ENCODE measurements around the gene DHDDS. TPM values are rescaled to one million over a fixed set of nuclear protein-coding genes. Genes with fewer than 3 reads are reported as not detected.

DHDDS gene
- total and polyA plus RNA-seq, 2 of the 13 experiments (the other 11 are each of a cell fraction or from before 2014, with no cell fraction given): 18.9 to 28.3 TPM

GRCh38 chr1:26472320-26472900 lies 40.3 kb downstream of the DHDDS start, which contains the start of gene HMGN2 (continued):
- TF ChIP-seq ZNF562 (CRISPR knock-in tag; IDR thresholded peaks at IDR 0.05; ENCODE audit: borderline replicate concordance): no peak
- TF ChIP-seq ARNT2 (CRISPR knock-in tag; IDR thresholded peaks at IDR 0.05; ENCODE audit: low read depth): 0 out of 2 replicates have a peak, but pooled peaks have one; percentile 30
- TF ChIP-seq RAD51 (IDR thresholded peaks at IDR 0.05; ENCODE audit: borderline replicate concordance): peak; percentile 46; the same call in 1 of the 2 replicates
- no peak for TF ChIP-seq CENPX (CRISPR knock-in tag; IDR thresholded peaks at IDR 0.05)
- no peak; the same call in 1 of the 2 replicates for TF ChIP-seq ZFP91 (CRISPR knock-in tag; IDR thresholded peaks at IDR 0.05; ENCODE audit: borderline replicate concordance)
- TF ChIP-seq MAX (IDR thresholded peaks at IDR 0.05): no peak
- peak; percentile 41; the same call in 1 of the 2 replicates for TF ChIP-seq ZNF263 (CRISPR knock-in tag; IDR thresholded peaks at IDR 0.05)
- 0 out of 2 replicates have a peak, but pooled peaks have one; percentile 45 for TF ChIP-seq ZSCAN20 (CRISPR knock-in tag; IDR thresholded peaks at IDR 0.05; ENCODE audit: borderline replicate concordance)
- no peak for TF ChIP-seq MEF2D (CRISPR knock-in tag; IDR thresholded peaks at IDR 0.05)
- TF ChIP-seq AHR (CRISPR knock-in tag; IDR thresholded peaks at IDR 0.05): peak; percentile 25; the same call in 1 of the 2 replicates
- TF ChIP-seq CSRNP2 (CRISPR knock-in tag; conservative IDR thresholded peaks at IDR 0.05; ENCODE audit: low read depth): no peak
- peak; percentile 36 for TF ChIP-seq AGO1 (IDR thresholded peaks at IDR 0.05; ENCODE audit: low read depth, low read length, poor library complexity, severe bottlenecking)
- TF ChIP-seq RNF219 (CRISPR knock-in tag; IDR thresholded peaks at IDR 0.05): no peak
- no peak for TF ChIP-seq ZNF747 (CRISPR knock-in tag; IDR thresholded peaks at IDR 0.05; ENCODE audit: borderline replicate concordance)
- no peak for TF ChIP-seq ZNF580 (CRISPR knock-in tag; IDR thresholded peaks at IDR 0.05; ENCODE audit: borderline replicate concordance, low read depth)
- no peak for TF ChIP-seq MZF1 (CRISPR knock-in tag; IDR thresholded peaks at IDR 0.05; ENCODE audit: borderline replicate concordance)
- no peak for TF ChIP-seq ZFP36L1 (CRISPR knock-in tag; IDR thresholded peaks at IDR 0.05)
- no peak for TF ChIP-seq POGZ (CRISPR knock-in tag; IDR thresholded peaks at IDR 0.05)
- no peak for TF ChIP-seq U2AF1 (optimal IDR thresholded peaks at IDR 0.05; ENCODE audit: low read depth, low read length)
- TF ChIP-seq TEF (CRISPR knock-in tag; IDR thresholded peaks at IDR 0.05): no peak
- no peak for TF ChIP-seq ZNF678 (CRISPR knock-in tag; IDR thresholded peaks at IDR 0.05)
